Measurements from ENCODE around the gene FBXO45. TPM values are rescaled to one million over a fixed set of nuclear protein-coding genes. Genes with fewer than 3 reads are reported as not detected.
A peak's percentile ranks its signal among the peaks of the same experiment; 100 is the strongest.
"Not testable (repeated sequence)": the region's sequence is repeated elsewhere in the genome, so short reads cannot be mapped to it uniquely, and the experiment has no call there.

Gene FBXO45
- total and polyA plus RNA-seq, 2 donors (not counting 1 experiment from before 2014, with no cell fraction given), result 0.98 to 4.7 TPM

DNA sequence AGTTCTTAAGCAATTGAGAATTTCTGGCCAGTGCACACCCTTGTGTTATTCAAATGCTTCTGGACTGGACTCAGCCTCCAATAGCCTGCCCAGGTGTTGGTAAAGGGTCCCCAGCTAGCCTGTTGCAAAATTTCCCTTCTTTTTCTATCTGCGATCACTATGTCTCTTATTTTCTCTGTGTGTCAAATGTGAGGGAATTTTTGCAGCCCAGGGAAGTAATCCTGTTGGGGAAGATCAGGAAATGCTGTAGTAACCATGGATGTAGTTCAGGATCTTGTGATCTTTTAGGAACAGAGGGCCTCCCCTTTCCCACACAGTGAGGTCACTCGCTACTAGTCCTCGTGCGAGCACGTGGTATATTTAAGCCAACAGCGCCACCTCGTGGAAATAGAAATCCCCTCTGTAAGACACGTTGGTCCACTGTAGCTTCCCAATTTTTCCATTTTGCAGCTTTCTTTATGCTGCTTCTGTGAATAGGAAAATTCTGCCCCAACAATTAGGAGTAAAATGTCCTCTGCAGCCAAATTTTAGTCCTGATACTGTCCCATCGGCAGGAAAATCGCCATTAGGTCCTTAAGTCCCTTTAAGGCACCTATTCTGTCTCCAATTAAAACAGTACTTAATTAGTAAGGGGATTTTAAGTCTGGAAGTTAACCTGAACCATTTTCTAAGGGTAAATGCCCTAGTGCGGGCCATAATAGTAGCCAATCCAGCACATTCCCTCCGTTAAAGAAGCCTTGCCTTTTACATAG lies 49.3 kb upstream of the FBXO45 start:
- Histone ChIP-seq H3K4me1 (ENCODE audit: control insufficient read depth in 2 of 2, insufficient read depth in 2 of 2, low read length in 2 of 2) (no peaks in the 10 kb centered on the region), H3K4me3 (ENCODE audit: control extremely low read depth in 1 of 5, extremely low read depth in 1 of 5, insufficient read depth in 1 of 5, low read depth in 2 of 5, low read length in 4 of 5) (no peak overlapping the region), H4K20me1 (ENCODE audit: control insufficient read depth, insufficient read depth, low read length, poor library complexity, severe bottlenecking) (no peaks in the 10 kb centered on the region), H3K9ac (ENCODE audit: low read length) (no peak overlapping the region), H2AFZ (ENCODE audit: insufficient read depth, low read depth, low read length, poor library complexity, severe bottlenecking) (no peak overlapping the region), H3K4me2 (replicated peaks; ENCODE audit: low read depth, low read length, poor library complexity, severe bottlenecking) (no peak overlapping the region), H3K27ac (ENCODE audit: low read length in 2 of 2) (no peak overlapping the region), H3K27me3 (replicated peaks in 1 of 4; ENCODE audit: control extremely low read depth in 1 of 4, control insufficient read depth in 3 of 4, insufficient read depth in 4 of 4, low read length in 3 of 4) (no peaks in the 10 kb centered on the region), H3K36me3 (replicated peaks in 1 of 2; ENCODE audit: control extremely low read depth in 1 of 2, control insufficient read depth in 1 of 2, extremely low read depth in 1 of 2, insufficient read depth in 2 of 2, low read length in 1 of 2) (no peaks in the 10 kb centered on the region), H3K9me3 (ENCODE audit: control extremely low read depth in 1 of 3, control insufficient read depth in 2 of 3, insufficient read depth in 1 of 3, low read length in 2 of 3) (peaks cover 7 to 75% (median 61%) of the 10 kb centered on the region in 3 donors), H3K79me2 (ENCODE audit: control insufficient read depth, insufficient read depth, low read length) (no peaks in the 10 kb centered on the region)
- intact Hi-C loops (cut with micrococcal nuclease), result no loop called here
- ATAC-seq (ENCODE audit: low read depth) (no peak), DNase-seq (peak; percentile 53)
- 32% methylated on average over 6 of the region's 12 CpGs for WGBS (ENCODE audit: insufficient coverage)
- Mint-ChIP-seq H3K4me1 (no peaks in the 10 kb centered on the region), H3K9me3 (ENCODE audit: insufficient read depth) (peaks cover 35% of the 10 kb centered on the region), H3K27ac (no peak overlapping the region), H3K27me3 (peaks cover 3% of the 10 kb centered on the region), H3K4me3 (no peak overlapping the region)
- ChIA-PET CTCF (interaction anchor here (0.7 to 2.1 kb wide), 4 partner anchors 9 to 445 kb away, joined by 3 to 9 read pairs (median 4); no protein-coding TSS in a partner anchor), POLR2A (no interaction called here)
- no peak for TF ChIP-seq EZH2 (IDR thresholded peaks at IDR 0.05; ENCODE audit: borderline replicate concordance, insufficient read depth, low read depth, low read length, poor library complexity, severe bottlenecking)
- TF ChIP-seq, protein P1, sequence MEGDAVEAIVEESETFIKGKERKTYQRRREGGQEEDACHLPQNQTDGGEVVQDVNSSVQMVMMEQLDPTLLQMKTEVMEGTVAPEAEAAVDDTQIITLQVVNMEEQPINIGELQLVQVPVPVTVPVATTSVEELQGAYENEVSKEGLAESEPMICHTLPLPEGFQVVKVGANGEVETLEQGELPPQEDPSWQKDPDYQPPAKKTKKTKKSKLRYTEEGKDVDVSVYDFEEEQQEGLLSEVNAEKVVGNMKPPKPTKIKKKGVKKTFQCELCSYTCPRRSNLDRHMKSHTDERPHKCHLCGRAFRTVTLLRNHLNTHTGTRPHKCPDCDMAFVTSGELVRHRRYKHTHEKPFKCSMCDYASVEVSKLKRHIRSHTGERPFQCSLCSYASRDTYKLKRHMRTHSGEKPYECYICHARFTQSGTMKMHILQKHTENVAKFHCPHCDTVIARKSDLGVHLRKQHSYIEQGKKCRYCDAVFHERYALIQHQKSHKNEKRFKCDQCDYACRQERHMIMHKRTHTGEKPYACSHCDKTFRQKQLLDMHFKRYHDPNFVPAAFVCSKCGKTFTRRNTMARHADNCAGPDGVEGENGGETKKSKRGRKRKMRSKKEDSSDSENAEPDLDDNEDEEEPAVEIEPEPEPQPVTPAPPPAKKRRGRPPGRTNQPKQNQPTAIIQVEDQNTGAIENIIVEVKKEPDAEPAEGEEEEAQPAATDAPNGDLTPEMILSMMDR (IDR thresholded peaks at IDR 0.05), result peak; percentile 22

DNA sequence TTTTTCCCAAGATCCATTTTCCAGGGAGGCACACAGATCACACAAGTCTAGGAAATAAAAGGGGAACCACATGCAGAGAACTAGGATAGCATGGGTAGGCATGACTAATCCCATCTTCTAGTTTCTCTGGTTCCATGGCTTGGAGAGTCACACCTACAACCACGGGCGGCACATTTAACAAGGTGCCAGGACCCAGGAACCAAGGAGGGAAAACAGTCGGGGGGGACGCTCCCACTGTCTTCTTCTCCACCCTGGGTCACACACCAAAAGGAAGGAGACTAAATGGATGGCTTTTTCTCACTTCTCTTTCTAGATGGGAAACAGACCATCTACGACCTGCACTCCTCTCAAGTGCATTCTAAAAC lies 48.8 kb upstream of the FBXO45 start:
- Histone ChIP-seq H3K9ac (ENCODE audit: low read length) (no peak overlapping the region), H3K27me3 (replicated peaks in 1 of 4; ENCODE audit: control extremely low read depth in 1 of 4, control insufficient read depth in 3 of 4, insufficient read depth in 4 of 4, low read length in 3 of 4) (no peaks in the 10 kb centered on the region), H3K4me1 (ENCODE audit: control insufficient read depth in 2 of 2, insufficient read depth in 2 of 2, low read length in 2 of 2) (no peaks in the 10 kb centered on the region), H2AFZ (ENCODE audit: insufficient read depth, low read depth, low read length, poor library complexity, severe bottlenecking) (no peak overlapping the region), H3K9me3 (ENCODE audit: control extremely low read depth in 1 of 3, control insufficient read depth in 2 of 3, insufficient read depth in 1 of 3, low read length in 2 of 3) (peaks cover 7 to 78% (median 61%) of the 10 kb centered on the region in 3 donors), H3K4me3 (ENCODE audit: control extremely low read depth in 1 of 5, extremely low read depth in 1 of 5, insufficient read depth in 1 of 5, low read depth in 2 of 5, low read length in 4 of 5) (no peak overlapping the region), H3K4me2 (replicated peaks; ENCODE audit: low read depth, low read length, poor library complexity, severe bottlenecking) (no peak overlapping the region), H3K79me2 (ENCODE audit: control insufficient read depth, insufficient read depth, low read length) (no peaks in the 10 kb centered on the region), H4K20me1 (ENCODE audit: control insufficient read depth, insufficient read depth, low read length, poor library complexity, severe bottlenecking) (no peaks in the 10 kb centered on the region), H3K27ac (ENCODE audit: low read length in 2 of 2) (no peak overlapping the region), H3K36me3 (replicated peaks in 1 of 2; ENCODE audit: control extremely low read depth in 1 of 2, control insufficient read depth in 1 of 2, extremely low read depth in 1 of 2, insufficient read depth in 2 of 2, low read length in 1 of 2) (no peaks in the 10 kb centered on the region)
- no CpG with 5 or more reads among the region's 5 CpGs for WGBS (ENCODE audit: insufficient coverage)
- peaks cover 33% of the 10 kb centered on the region for H3K9me3 Mint-ChIP-seq (ENCODE audit: insufficient read depth)
- no peak for ATAC-seq (ENCODE audit: low read depth)
- POLR2A ChIA-PET, result no interaction called here
- H3K4me1 Mint-ChIP-seq, result no peaks in the 10 kb centered on the region
- H3K27ac Mint-ChIP-seq, result no peak overlapping the region
- no peaks in the 10 kb centered on the region for H3K27me3 Mint-ChIP-seq
- H3K4me3 Mint-ChIP-seq, result no peak overlapping the region
- peak; percentile 55 for DNase-seq
- CTCF ChIA-PET, result interaction anchor here (0.7 to 1.5 kb wide), 2 partner anchors 10 to 268 kb away, joined by 3 to 5 read pairs; no protein-coding TSS in a partner anchor
- TF ChIP-seq EZH2 (IDR thresholded peaks at IDR 0.05; ENCODE audit: borderline replicate concordance, insufficient read depth, low read depth, low read length, poor library complexity, severe bottlenecking), result no peak
- TF ChIP-seq, protein P1 (IDR thresholded peaks at IDR 0.05), result no peak
- intact Hi-C loops (cut with micrococcal nuclease), result no loop called here

DNA sequence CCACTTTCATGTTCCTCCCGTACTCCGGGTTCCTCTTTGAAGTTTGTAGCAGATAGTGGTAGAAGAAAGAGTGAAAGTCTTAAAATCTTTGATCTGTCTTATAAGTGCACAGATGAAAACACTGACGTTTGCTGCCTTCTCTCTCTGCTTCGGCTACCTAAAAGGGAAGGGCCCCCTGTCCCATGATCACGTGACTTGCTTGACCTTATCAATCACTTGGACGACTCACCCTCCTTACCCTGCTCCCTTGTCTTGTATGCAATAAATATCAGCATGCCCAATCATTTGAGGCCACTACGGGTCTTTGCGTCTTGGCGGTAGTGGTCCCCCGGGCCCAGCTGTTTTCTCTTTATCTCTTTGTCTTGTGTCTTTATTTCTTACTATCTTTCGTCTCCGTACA lies 47.2 kb upstream of the FBXO45 start:
- ATAC-seq (ENCODE audit: low read depth); H2AFZ ChIP-seq (ENCODE audit: insufficient read depth, low read depth, low read length, poor library complexity, severe bottlenecking); H3K4me3 ChIP-seq (ENCODE audit: control extremely low read depth in 1 of 5, extremely low read depth in 1 of 5, insufficient read depth in 1 of 5, low read depth in 2 of 5, low read length in 4 of 5); H3K27ac Mint-ChIP-seq; DNase-seq; H3K36me3 ChIP-seq (replicated peaks in 1 of 2; ENCODE audit: control extremely low read depth in 1 of 2, control insufficient read depth in 1 of 2, extremely low read depth in 1 of 2, insufficient read depth in 2 of 2, low read length in 1 of 2); H3K9ac ChIP-seq (ENCODE audit: low read length); H3K27me3 ChIP-seq (replicated peaks in 1 of 4; ENCODE audit: control extremely low read depth in 1 of 4, control insufficient read depth in 3 of 4, insufficient read depth in 4 of 4, low read length in 3 of 4); H3K79me2 ChIP-seq (ENCODE audit: control insufficient read depth, insufficient read depth, low read length); H3K27me3 Mint-ChIP-seq; intact Hi-C loops (cut with micrococcal nuclease); H3K27ac ChIP-seq (ENCODE audit: low read length in 2 of 2); H3K4me2 ChIP-seq (replicated peaks; ENCODE audit: low read depth, low read length, poor library complexity, severe bottlenecking); H3K4me1 ChIP-seq (ENCODE audit: control insufficient read depth in 2 of 2, insufficient read depth in 2 of 2, low read length in 2 of 2); H3K4me3 Mint-ChIP-seq; POLR2A ChIA-PET; H4K20me1 ChIP-seq (ENCODE audit: control insufficient read depth, insufficient read depth, low read length, poor library complexity, severe bottlenecking); H3K4me1 Mint-ChIP-seq: not testable (repeated sequence)
- H3K9me3 Mint-ChIP-seq (ENCODE audit: insufficient read depth), result peaks cover 29% of the 10 kb centered on the region
- peaks cover 7 to 73% (median 58%) of the 10 kb centered on the region in 3 donors for H3K9me3 ChIP-seq (ENCODE audit: control extremely low read depth in 1 of 3, control insufficient read depth in 2 of 3, insufficient read depth in 1 of 3, low read length in 2 of 3)
- WGBS (ENCODE audit: insufficient coverage), result 100% methylated on average over 4 of the region's 12 CpGs
- CTCF ChIA-PET, result interaction anchor here (2.6 kb wide), 1 partner anchor 268 kb away, joined by 10 read pairs; no protein-coding TSS in a partner anchor
